T-cell (primary cell): ENCODE measurements around the gene TBRG4. TPM values are rescaled to one million over a fixed set of nuclear protein-coding genes. Genes with fewer than 3 reads are reported as not detected.

Experiments used
- ATAC-seq, 4 experiments: fragments of 200-7000 bp in 3 of 4; fragments of 150-1000 bp in 1 of 4; cut with Tn5 transposase; replicated peaks in 1 of 4; 1 replicate in 3 of 4; 2 replicates in 1 of 4; pipeline ENCODE4 v1.10.0; 2021; ENCODE audit warnings: moderate library complexity in 3 of 4, mild to moderate bottlenecking in 2 of 4, moderate number of reproducible peaks in 1 of 4
- CTCF ChIA-PET, 2 donors: fragments of 300-600 bp; sonication (Branson Sonifier 250); formaldehyde crosslinking; loops; one replicate each; lab custom pipeline; 2022; ENCODE audit warnings: antibody characterized with exemption in 2 of 2; lab: Charles Lee
- POLR2A ChIA-PET, 2 donors: fragments of 300-600 bp; sonication (Branson Sonifier 250); formaldehyde crosslinking; loops; one replicate each; lab custom pipeline; 2022; ENCODE audit warnings: antibody characterized with exemption in 2 of 2; lab: Charles Lee
- DNase-seq, 35 experiments: peaks; one replicate each; pipeline versions ENCODE4 v3.0.0 to v3.0.0-alpha.2; 2013 to 2023
- H3K27ac ChIP-seq: one replicate; pipeline ENCODE4 v1.5.1; 2013; ENCODE audit warnings: low read length
- H3K27me3 ChIP-seq, 2 experiments: replicated peaks in 1 of 2; 1 replicate in 1 of 2; 2 replicates in 1 of 2; pipeline versions ENCODE4 v1.6.1 to v1.7.0; 2013; ENCODE audit warnings: low read length in 1 of 2, mixed read lengths in 1 of 2; ENCODE audit not compliant: control insufficient read depth in 2 of 2, insufficient read depth in 2 of 2; ENCODE audit errors: extremely low read depth in 1 of 2
- H3K36me3 ChIP-seq, 2 donors: 1 replicate in 1 of 2; 2 replicates in 1 of 2; pipeline versions ENCODE4 v1.6.1 to v1.7.0; 2013; ENCODE audit warnings: low read length in 1 of 2; ENCODE audit not compliant: control insufficient read depth in 2 of 2, insufficient read depth in 1 of 2; ENCODE audit errors: extremely low read depth in 1 of 2
- H3K4me1 ChIP-seq, 2 experiments: 1 replicate in 1 of 2; 2 replicates in 1 of 2; pipeline versions ENCODE4 v1.6.1 to v1.7.0; 2013; ENCODE audit warnings: low read length in 2 of 2, mixed read lengths in 1 of 2; ENCODE audit not compliant: insufficient read depth in 2 of 2, control insufficient read depth in 1 of 2; ENCODE audit errors: extremely low read depth in 1 of 2
- H3K4me3 ChIP-seq, 2 donors: 1 replicate in 1 of 2; 2 replicates in 1 of 2; pipeline versions ENCODE4 v1.5.1 to v1.7.0; 2013; ENCODE audit warnings: mild to moderate bottlenecking in 2 of 2, low read length in 1 of 2, moderate library complexity in 1 of 2; ENCODE audit not compliant: control insufficient read depth in 1 of 2; ENCODE audit errors: extremely low read depth in 1 of 2
- H3K9me3 ChIP-seq: 2 replicates; pipeline ENCODE4 v1.7.0; 2013
- H3K27ac Mint-ChIP-seq, 2 donors: one replicate each; pipeline ENCODE4 v1.8.0; 2020 to 2021; ENCODE audit warnings: mild to moderate bottlenecking in 2 of 2, mixed read lengths in 2 of 2
- H3K27me3 Mint-ChIP-seq, 2 donors: one replicate each; pipeline ENCODE4 v1.8.0; 2021 to 2022; ENCODE audit warnings: mixed read lengths in 2 of 2
- H3K36me3 Mint-ChIP-seq: one replicate; pipeline ENCODE4 v1.8.0; 2021; ENCODE audit warnings: mixed read lengths
- H3K4me1 Mint-ChIP-seq, 3 donors: one replicate each; pipeline ENCODE4 v1.8.0; 2020 to 2022; ENCODE audit warnings: mixed read lengths in 3 of 3, mild to moderate bottlenecking in 1 of 3
- H3K4me3 Mint-ChIP-seq, 3 donors: one replicate each; pipeline ENCODE4 v1.8.0; 2020 to 2022; ENCODE audit warnings: mild to moderate bottlenecking in 3 of 3, mixed read lengths in 3 of 3, moderate library complexity in 3 of 3
- H3K9me3 Mint-ChIP-seq, 3 donors: one replicate each; pipeline ENCODE4 v1.8.0; 2020 to 2022; ENCODE audit warnings: mixed read lengths in 3 of 3
- WGBS: methylation state at CpG from one replicate; pipeline ENCODE4 v1.1.5; 2013; ENCODE audit warnings: missing lambda C conversion rate; ENCODE audit not compliant: insufficient coverage; 5-methylcytosine and 5-hydroxymethylcytosine counted together
- total RNA-seq, 35 experiments: library from RNA in 6 of 35; stranded (reverse) in 6 of 35; fragments of 120-200 nt in 1 of 35; gene quantifications; one replicate each; pipeline versions ENCODE4 v1.2.1 to v1.2.4 and lab custom pipeline; 2013 to 2026

The TBRG4 gene
- total RNA-seq, 5 donors from 2014 or later (not counting 1 experiment from before 2014, with no cell fraction given), result 94.3 to 142 (median 122) TPM

DNA sequence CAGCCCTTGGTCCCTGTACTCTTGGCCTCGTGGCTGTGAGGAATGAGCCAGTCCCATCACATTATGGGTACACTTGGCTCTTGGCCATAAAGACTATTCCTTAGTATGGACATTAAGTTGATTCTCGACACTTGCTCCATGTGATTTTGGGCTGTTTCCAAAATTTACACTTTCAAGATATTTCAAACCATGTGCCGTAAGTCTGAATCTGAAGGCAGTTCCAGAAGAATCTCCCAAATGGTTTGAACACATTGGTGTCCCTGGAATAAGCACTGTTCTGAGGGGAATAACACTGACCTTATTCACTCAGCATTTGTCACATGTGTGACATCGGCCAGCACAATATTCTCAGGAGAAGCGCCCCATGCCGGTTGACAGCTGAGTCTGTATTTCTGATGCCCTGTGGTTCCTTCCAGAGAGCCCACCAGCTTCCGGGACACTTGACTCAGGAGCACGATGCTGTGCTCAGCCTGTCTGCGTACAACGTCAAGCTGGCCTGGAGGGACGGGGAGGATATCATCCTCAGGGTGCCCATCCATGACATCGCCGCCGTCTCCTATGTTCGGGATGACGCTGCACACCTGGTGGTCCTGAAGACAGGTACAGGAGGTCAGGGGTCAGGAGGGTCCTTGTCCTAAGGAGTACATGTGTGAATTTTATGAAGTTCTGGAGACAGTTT, 47.3 kb downstream of the TBRG4 start:
- H3K27me3 Mint-ChIP-seq, result no peaks in the 10 kb centered on the region
- peaks cover 44 to 70% (median 61%) of the 10 kb centered on the region in 3 donors for H3K4me1 Mint-ChIP-seq
- no peak overlapping the region for H3K4me3 Mint-ChIP-seq
- H3K36me3 ChIP-seq, result peaks cover 24 to 78% of the 10 kb centered on the region in 2 donors
- H3K4me3 ChIP-seq, result no peak overlapping the region
- 90% methylated on average over 11 of the region's 16 CpGs for WGBS
- no peak overlapping the region for H3K27ac Mint-ChIP-seq
- peaks cover 0 to 44% of the 10 kb centered on the region in 2 experiments for H3K4me1 ChIP-seq
- peak in 1 of 35 experiments; percentile 1 for DNase-seq
- H3K9me3 Mint-ChIP-seq, result no peaks in the 10 kb centered on the region
- ChIA-PET CTCF (no interaction called here), POLR2A (no interaction called here)
- no peaks in the 10 kb centered on the region for H3K27me3 ChIP-seq
- no peak overlapping the region for H3K27ac ChIP-seq
- H3K9me3 ChIP-seq, result no peaks in the 10 kb centered on the region
- ATAC-seq, result no peak
- peaks cover 63% of the 10 kb centered on the region for H3K36me3 Mint-ChIP-seq

- H3K27me3 ChIP-seq, result no peaks in the 10 kb centered on the region
- no peak overlapping the region for H3K27ac ChIP-seq
- ATAC-seq, result peak in 1 of 4 experiments; percentile 31
- H3K36me3 ChIP-seq, result peaks cover 16 to 60% of the 10 kb centered on the region in 2 donors
- WGBS, result no CpG with 5 or more reads among the region's 1 CpG
- no peaks in the 10 kb centered on the region for H3K9me3 ChIP-seq
- Mint-ChIP-seq H3K27ac (peak overlapping the region; percentile 18 to 61), H3K9me3 (no peaks in the 10 kb centered on the region), H3K36me3 (peaks cover 59% of the 10 kb centered on the region), H3K4me1 (peaks cover 62 to 76% (median 70%) of the 10 kb centered on the region in 3 donors), H3K4me3 (peak overlapping the region in 1 of 3 donors; percentile 46), H3K27me3 (no peaks in the 10 kb centered on the region)
- peak in 1 of 35 experiments; percentile 1 for DNase-seq
- no peak overlapping the region for H3K4me3 ChIP-seq
- ChIA-PET CTCF (interaction anchor here in 1 of 2 donors (0.6 kb wide), 1 partner anchor 136 kb away, joined by 3 read pairs; no protein-coding TSS in a partner anchor), POLR2A (no interaction called here)
- H3K4me1 ChIP-seq, result peaks cover 0 to 38% of the 10 kb centered on the region in 2 experiments
Observed at GRCh38 chr7:45061806-45062425, 49.6 kb downstream of the TBRG4 start.

- POLR2A ChIA-PET, result no interaction called here
- no peaks in the 10 kb centered on the region for H3K9me3 Mint-ChIP-seq
- H3K4me1 Mint-ChIP-seq, result peaks cover 64 to 79% (median 72%) of the 10 kb centered on the region in 3 donors
- H3K27ac Mint-ChIP-seq, result peak overlapping the region; percentile 50 to 61
- H3K36me3 Mint-ChIP-seq, result peaks cover 56% of the 10 kb centered on the region
- Histone ChIP-seq H3K4me1 (peaks cover 0 to 36% of the 10 kb centered on the region in 2 experiments), H3K4me3 (no peak overlapping the region), H3K9me3 (no peaks in the 10 kb centered on the region), H3K27me3 (no peaks in the 10 kb centered on the region), H3K36me3 (peaks cover 16 to 58% of the 10 kb centered on the region in 2 donors), H3K27ac (no peak overlapping the region)
- no peaks in the 10 kb centered on the region for H3K27me3 Mint-ChIP-seq
- CTCF ChIA-PET, result no interaction called here
- DNase-seq, result no peak
- no CpG with 5 or more reads among the region's 2 CpGs for WGBS
- peak overlapping the region in 1 of 3 donors; percentile 46 for H3K4me3 Mint-ChIP-seq
- ATAC-seq, result no peak
Observed at GRCh38 chr7:45061352-45061751, 50.1 kb downstream of the TBRG4 start.

- H3K27ac Mint-ChIP-seq, result peak overlapping the region; percentile 57 to 79
- H3K4me1 Mint-ChIP-seq, result peaks cover 65 to 81% (median 75%) of the 10 kb centered on the region in 3 donors
- peak overlapping the region in 2 of 3 donors; percentile 7 to 27 for H3K4me3 Mint-ChIP-seq
- Histone ChIP-seq H3K4me1 (peaks cover 0 to 41% of the 10 kb centered on the region in 2 experiments), H3K27ac (no peak overlapping the region), H3K4me3 (no peak overlapping the region), H3K9me3 (no peaks in the 10 kb centered on the region), H3K36me3 (peaks cover 13 to 54% of the 10 kb centered on the region in 2 donors), H3K27me3 (no peaks in the 10 kb centered on the region)
- peaks cover 56% of the 10 kb centered on the region for H3K36me3 Mint-ChIP-seq
- ATAC-seq, result no peak
- H3K27me3 Mint-ChIP-seq, result no peaks in the 10 kb centered on the region
- no peak for DNase-seq
- ChIA-PET POLR2A (no interaction called here), CTCF (no interaction called here)
- no peaks in the 10 kb centered on the region for H3K9me3 Mint-ChIP-seq
- WGBS, result no CpG with 5 or more reads among the region's 3 CpGs
Observed at GRCh38 chr7:45060295-45060694, 51.2 kb downstream of the TBRG4 start.

DNA sequence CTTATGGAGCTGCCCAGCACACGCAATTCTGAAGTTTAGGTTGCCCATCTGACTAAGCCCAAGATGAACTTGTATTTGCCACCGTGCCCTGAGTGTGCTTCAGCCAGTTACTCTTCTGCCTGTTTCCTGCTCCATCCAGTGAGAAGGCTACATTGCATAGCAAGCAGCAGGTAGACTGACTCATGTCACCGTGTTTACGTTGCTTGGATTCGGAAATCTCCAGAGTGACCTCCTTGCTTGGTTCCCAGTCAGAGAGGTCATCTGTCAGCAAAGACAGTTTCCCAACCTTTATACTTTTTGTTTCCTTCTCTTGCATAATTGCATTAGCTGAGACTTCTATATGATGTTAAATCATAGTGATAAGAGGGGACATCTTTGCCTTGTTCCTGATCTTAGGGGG, 53.6 kb downstream of the TBRG4 start:
- H3K9me3 ChIP-seq, result no peaks in the 10 kb centered on the region
- no peak overlapping the region for H3K4me3 ChIP-seq
- ChIA-PET POLR2A (interaction anchor here (0.8 to 1.1 kb wide), 2 partner anchors 9 to 24 kb away, joined by 3 to 5 read pairs; no protein-coding TSS in a partner anchor), CTCF (no interaction called here)
- peaks cover 5 to 52% of the 10 kb centered on the region in 2 donors for H3K36me3 ChIP-seq
- no peak overlapping the region for H3K27ac ChIP-seq
- no peak overlapping the region for H3K4me3 Mint-ChIP-seq
- WGBS, result 98% methylated on average over 4 of the region's 5 CpGs
- no peaks in the 10 kb centered on the region for H3K9me3 Mint-ChIP-seq
- H3K27ac Mint-ChIP-seq, result peak overlapping the region; percentile 10 to 62
- no peaks in the 10 kb centered on the region for H3K27me3 ChIP-seq
- H3K4me1 Mint-ChIP-seq, result peaks cover 76 to 89% (median 83%) of the 10 kb centered on the region in 3 donors
- no peak for DNase-seq
- ATAC-seq, result no peak
- no peaks in the 10 kb centered on the region for H3K27me3 Mint-ChIP-seq
- H3K36me3 Mint-ChIP-seq, result peaks cover 54% of the 10 kb centered on the region
- H3K4me1 ChIP-seq, result peaks cover 0 to 48% of the 10 kb centered on the region in 2 experiments

DNA sequence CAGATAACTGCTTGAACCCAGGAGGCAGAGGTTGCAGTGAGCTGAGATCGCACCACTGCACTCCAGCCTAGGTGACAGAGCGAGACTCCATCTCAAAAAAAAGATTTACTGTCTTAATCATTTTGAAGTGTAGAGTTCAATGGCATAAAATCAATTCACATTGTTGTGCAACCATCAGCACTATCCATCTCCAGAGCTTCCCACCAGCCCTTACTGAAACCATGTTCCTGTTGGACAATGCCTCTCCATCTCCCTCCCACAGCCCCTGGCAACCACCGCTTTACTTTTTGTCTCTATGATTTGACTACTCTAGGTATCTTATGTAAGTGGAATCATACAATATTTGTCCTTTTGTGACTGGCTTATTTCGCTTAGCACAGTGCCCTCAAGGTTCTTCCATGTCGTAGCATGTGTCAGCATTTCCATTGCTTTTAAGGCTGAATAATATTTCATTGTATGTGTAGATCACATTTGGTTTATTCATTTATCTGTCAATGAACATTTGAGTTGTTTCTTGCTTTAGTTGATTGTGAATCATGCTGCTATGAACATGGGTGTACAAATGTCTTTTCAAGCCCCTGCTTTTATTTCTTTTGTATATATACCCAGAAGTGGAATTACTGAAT, 55.8 kb downstream of the TBRG4 start:
- Mint-ChIP-seq H3K36me3 (peaks cover 55% of the 10 kb centered on the region), H3K4me1 (peaks cover 79 to 87% (median 84%) of the 10 kb centered on the region in 3 donors), H3K9me3 (no peaks in the 10 kb centered on the region), H3K4me3 (no peak overlapping the region), H3K27ac (peak overlapping the region in 1 of 2 donors; percentile 72), H3K27me3 (no peaks in the 10 kb centered on the region)
- ChIA-PET POLR2A (no interaction called here), CTCF (interaction anchor here in 1 of 2 donors (1.0 kb wide), 1 partner anchor 82 kb away, joined by 3 read pairs; no protein-coding TSS in a partner anchor)
- Histone ChIP-seq H3K27ac (no peak overlapping the region), H3K27me3 (no peaks in the 10 kb centered on the region), H3K36me3 (peaks cover 9 to 53% of the 10 kb centered on the region in 2 donors), H3K4me3 (no peak overlapping the region), H3K4me1 (peaks cover 0 to 38% of the 10 kb centered on the region in 2 experiments), H3K9me3 (no peaks in the 10 kb centered on the region)
- ATAC-seq (no peak), DNase-seq (no peak)
- WGBS, result no CpG with 5 or more reads among the region's 5 CpGs
